T-helper 1 cell treated with Interleukin-12 subunit alpha and Interleukin-12 subunit beta and Interleukin-4 antibody, amounts not matched to agents 30 μg/mL and 1 μg/mL, for 36 hours (primary cell): ENCODE results near the gene SLC52A3.

Experiments
- H3K27ac Mint-ChIP-seq: one replicate; pipeline ENCODE4 v1.8.0; 2021; ENCODE audit warnings: mild to moderate bottlenecking, mixed read lengths
- H3K27me3 Mint-ChIP-seq: one replicate; pipeline ENCODE4 v1.8.0; 2021; ENCODE audit warnings: low read depth, mixed read lengths
- H3K36me3 Mint-ChIP-seq: one replicate; pipeline ENCODE4 v1.8.0; 2021; ENCODE audit warnings: low read depth, mixed read lengths
- H3K4me1 Mint-ChIP-seq: one replicate; pipeline ENCODE4 v1.8.0; 2021; ENCODE audit warnings: low read depth, mixed read lengths
- H3K4me3 Mint-ChIP-seq: one replicate; pipeline ENCODE4 v1.8.0; 2021; ENCODE audit warnings: mild to moderate bottlenecking, moderate library complexity, mixed read lengths
- H3K9me3 Mint-ChIP-seq: one replicate; pipeline ENCODE4 v1.8.0; 2021; ENCODE audit warnings: mixed read lengths

SLC52A3 gene

DNA sequence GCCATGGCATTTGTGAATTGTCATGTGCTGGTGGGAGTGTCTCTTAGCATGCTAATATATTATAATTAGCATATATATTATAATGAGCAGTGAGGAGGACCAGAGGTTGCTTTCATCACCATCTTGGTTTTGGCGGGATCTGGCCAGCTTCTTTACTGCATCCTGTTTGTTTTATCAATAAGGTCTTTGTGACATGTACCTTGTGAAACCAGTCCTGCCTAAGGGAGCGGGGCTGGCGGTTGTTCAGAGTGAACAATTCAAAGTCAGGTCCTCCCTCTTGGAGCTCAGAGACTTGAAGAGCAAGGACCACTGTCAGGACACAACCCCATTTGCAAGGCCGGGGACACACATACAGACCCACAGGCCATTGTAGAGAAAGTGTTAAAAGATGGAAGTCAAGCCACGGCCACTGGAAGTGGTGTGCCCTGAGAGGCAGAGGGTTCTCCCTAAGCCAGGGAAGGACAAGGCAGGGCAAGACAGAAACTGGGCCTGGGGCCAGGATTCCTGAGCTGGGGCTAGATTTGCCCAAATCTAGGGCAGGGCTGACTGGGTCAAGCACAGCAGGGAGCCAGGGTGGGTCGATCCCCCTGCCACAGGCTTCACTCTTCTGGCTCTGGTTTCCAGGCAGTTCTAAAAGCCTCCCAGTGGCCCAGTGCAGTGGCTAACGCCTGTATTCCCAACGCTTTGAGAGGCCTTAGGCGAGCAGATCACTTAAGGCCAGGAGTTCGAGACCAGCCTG is 14.2 kb downstream of the SLC52A3 start:
- Mint-ChIP-seq H3K9me3 (no peaks in the 10 kb centered on the region), H3K27ac (no peak overlapping the region), H3K4me3 (no peak overlapping the region), H3K36me3 (no peaks in the 10 kb centered on the region), H3K27me3 (peaks cover 6% of the 10 kb centered on the region), H3K4me1 (peaks cover 4% of the 10 kb centered on the region)

DNA sequence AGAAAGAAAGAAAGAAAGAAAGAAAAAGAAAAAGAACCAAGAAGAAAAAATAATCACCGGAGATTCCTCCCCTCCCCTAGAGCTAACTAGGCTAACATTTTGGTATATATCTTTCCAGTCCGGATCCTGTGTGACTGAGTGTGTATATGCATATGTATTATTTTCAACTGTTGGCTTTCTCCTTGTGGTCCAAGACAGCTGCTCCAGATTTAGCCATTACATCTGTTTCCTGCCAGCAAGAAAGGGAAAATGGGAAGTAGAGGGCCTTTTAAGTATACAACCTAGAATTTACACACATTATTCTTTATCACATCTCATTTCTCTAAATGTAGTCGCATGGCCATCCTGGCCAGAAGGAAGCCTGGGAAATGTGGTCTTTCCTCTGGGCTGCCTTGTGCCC is 15.2 kb downstream of the SLC52A3 start:
- Mint-ChIP-seq H3K4me1 (peaks cover 4% of the 10 kb centered on the region), H3K27me3 (peaks cover 6% of the 10 kb centered on the region), H3K36me3 (no peaks in the 10 kb centered on the region), H3K9me3 (no peaks in the 10 kb centered on the region), H3K27ac (no peak overlapping the region), H3K4me3 (no peak overlapping the region)

GRCh38 chr20:752291-752690 is 16.0 kb downstream of the SLC52A3 start:
- H3K4me3 Mint-ChIP-seq, result no peak overlapping the region
- no peaks in the 10 kb centered on the region for H3K4me1 Mint-ChIP-seq
- H3K36me3 Mint-ChIP-seq, result no peaks in the 10 kb centered on the region
- H3K9me3 Mint-ChIP-seq, result no peaks in the 10 kb centered on the region
- H3K27ac Mint-ChIP-seq, result no peak overlapping the region
- H3K27me3 Mint-ChIP-seq, result peaks cover 6% of the 10 kb centered on the region

DNA sequence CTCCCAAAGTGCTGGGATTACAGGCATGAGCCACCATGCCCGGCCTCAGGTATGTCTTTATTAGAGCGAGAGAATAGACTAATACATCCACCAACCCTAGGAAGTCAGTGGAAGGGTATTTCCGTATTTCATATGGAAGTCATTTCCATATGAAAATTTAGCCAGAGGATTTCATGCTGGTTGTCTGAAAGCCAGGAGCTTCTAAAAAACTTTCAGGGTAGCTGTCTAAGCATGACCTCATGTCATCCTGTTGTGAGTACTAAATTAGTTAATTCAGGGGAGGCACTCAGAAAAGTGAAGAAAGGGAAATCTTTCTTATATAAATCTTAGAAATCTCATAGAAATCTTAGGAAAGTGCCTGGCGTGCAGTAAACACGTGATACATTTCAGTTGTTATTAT is 16.5 kb downstream of the SLC52A3 start:
- Mint-ChIP-seq H3K27me3 (peaks cover 6% of the 10 kb centered on the region), H3K27ac (no peak overlapping the region), H3K9me3 (no peaks in the 10 kb centered on the region), H3K36me3 (no peaks in the 10 kb centered on the region), H3K4me3 (no peak overlapping the region), H3K4me1 (no peaks in the 10 kb centered on the region)

DNA sequence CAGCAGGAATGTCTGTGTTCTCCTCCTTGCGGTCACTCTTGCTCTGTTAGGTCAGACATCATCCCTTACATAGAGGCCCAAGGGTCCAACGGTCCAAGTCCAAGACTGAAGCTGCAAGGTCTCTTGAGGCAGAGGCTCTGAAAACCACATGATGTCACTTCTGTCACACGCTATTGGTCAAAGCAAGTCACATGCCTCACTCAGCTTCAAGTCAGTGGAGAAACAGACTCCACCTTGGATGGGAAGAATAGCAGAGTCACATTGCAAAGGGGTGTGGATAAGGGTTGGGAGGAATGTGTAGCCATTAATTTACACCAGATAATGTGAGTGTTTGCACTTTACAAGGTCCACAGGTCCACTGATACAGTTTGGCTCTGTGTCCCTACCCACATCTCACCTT is 17.5 kb downstream of the SLC52A3 start:
- H3K4me1 Mint-ChIP-seq, result no peaks in the 10 kb centered on the region
- peaks cover 4% of the 10 kb centered on the region for H3K9me3 Mint-ChIP-seq
- no peak overlapping the region for H3K27ac Mint-ChIP-seq
- no peak overlapping the region for H3K4me3 Mint-ChIP-seq
- H3K36me3 Mint-ChIP-seq, result no peaks in the 10 kb centered on the region
- peaks cover under 1% of the 10 kb centered on the region for H3K27me3 Mint-ChIP-seq

GRCh38 chr20:745683-746301 is 22.5 kb downstream of the SLC52A3 start:
- H3K9me3 Mint-ChIP-seq, result peaks cover 17% of the 10 kb centered on the region
- no peaks in the 10 kb centered on the region for H3K36me3 Mint-ChIP-seq
- no peaks in the 10 kb centered on the region for H3K27me3 Mint-ChIP-seq
- no peaks in the 10 kb centered on the region for H3K4me1 Mint-ChIP-seq
- no peak overlapping the region for H3K27ac Mint-ChIP-seq
- no peak overlapping the region for H3K4me3 Mint-ChIP-seq

DNA sequence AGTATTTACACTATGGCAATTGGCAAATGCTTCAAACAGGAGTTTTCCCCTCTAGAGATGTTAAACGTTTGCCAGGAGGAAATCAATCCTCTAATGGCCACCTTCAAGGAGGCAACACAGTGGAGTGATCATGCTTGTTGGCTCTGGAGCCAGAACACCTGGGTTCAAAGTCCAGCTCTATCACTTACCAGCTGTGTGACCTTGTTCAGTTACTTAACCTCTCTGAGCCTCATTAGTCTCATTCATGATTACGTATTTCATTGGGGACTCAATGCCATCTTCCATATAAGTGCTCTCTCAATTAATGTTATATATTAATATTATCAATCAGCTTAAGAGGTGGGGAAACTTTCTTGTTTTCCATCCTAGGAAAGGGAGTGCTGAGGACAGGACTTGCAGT is 26.1 kb downstream of the SLC52A3 start:
- Mint-ChIP-seq H3K27me3 (peaks cover 4% of the 10 kb centered on the region), H3K9me3 (peaks cover 17% of the 10 kb centered on the region), H3K4me3 (no peak overlapping the region)

DNA sequence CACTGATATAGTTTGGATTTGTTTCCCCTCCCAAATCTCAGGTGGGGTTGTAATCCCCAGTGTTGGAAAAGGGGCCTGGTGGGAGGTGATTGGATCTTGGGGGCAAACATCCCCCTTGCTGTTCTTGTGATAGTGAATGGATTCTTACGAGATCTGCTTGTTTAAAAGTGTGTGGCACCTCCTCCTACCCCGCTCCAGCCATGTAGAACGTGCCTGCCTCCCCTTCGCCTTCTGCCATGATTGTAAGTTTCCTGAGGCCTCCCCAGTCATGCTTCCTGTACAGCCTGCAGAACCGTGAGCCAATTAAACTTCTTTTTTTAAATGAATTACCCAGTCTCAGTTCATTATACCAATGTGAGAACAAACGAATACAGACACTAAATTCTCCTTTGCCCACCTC is 26.7 kb downstream of the SLC52A3 start:
- H3K9me3 Mint-ChIP-seq, result peaks cover 17% of the 10 kb centered on the region
- no peaks in the 10 kb centered on the region for H3K4me1 Mint-ChIP-seq
- no peak overlapping the region for H3K4me3 Mint-ChIP-seq
- no peaks in the 10 kb centered on the region for H3K36me3 Mint-ChIP-seq
- H3K27me3 Mint-ChIP-seq, result peaks cover 4% of the 10 kb centered on the region
- no peak overlapping the region for H3K27ac Mint-ChIP-seq

More for the DNA sequence above, 26.1 kb downstream of the SLC52A3 start:
- Mint-ChIP-seq H3K27ac (no peak overlapping the region), H3K4me1 (no peaks in the 10 kb centered on the region), H3K36me3 (no peaks in the 10 kb centered on the region)

- H3K4me1 Mint-ChIP-seq, result no peaks in the 10 kb centered on the region
Measured at GRCh38 chr20:740162-740561, 28.1 kb downstream of the SLC52A3 start.

DNA sequence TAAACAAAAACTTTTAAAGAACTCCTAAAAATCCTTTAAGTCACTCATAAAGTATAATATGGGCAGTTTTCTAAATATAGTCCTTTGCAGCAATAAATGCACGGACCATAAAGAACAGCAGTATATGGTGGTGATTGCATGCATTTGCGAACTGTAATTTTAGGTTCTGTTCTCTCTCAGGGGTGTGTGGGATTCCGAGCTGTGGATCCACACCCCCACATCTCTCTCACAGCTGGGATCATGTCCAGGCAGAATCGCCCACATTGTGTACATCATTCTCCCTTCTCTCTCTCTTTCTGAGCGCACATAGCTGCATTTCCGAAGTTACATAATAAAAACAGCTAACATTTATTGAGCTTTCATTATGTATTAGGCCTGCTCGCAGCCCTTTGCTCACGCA is 28.6 kb downstream of the SLC52A3 start:
- Mint-ChIP-seq H3K9me3 (peaks cover 3% of the 10 kb centered on the region), H3K4me1 (no peaks in the 10 kb centered on the region), H3K36me3 (no peaks in the 10 kb centered on the region), H3K27ac (no peak overlapping the region), H3K4me3 (no peak overlapping the region), H3K27me3 (peaks cover 4% of the 10 kb centered on the region)

More at GRCh38 chr20:740162-740561, 28.1 kb downstream of the SLC52A3 start:
- Mint-ChIP-seq H3K4me3 (no peak overlapping the region), H3K9me3 (peaks cover 7% of the 10 kb centered on the region), H3K27me3 (peaks cover 4% of the 10 kb centered on the region), H3K27ac (no peak overlapping the region), H3K36me3 (no peaks in the 10 kb centered on the region)

GRCh38 chr20:733861-734260 is 34.4 kb downstream of the SLC52A3 start:
- no peak overlapping the region for H3K4me3 Mint-ChIP-seq
- H3K27ac Mint-ChIP-seq, result no peak overlapping the region
- no peaks in the 10 kb centered on the region for H3K9me3 Mint-ChIP-seq
- peaks cover 31% of the 10 kb centered on the region for H3K27me3 Mint-ChIP-seq
- H3K36me3 Mint-ChIP-seq, result no peaks in the 10 kb centered on the region
- no peaks in the 10 kb centered on the region for H3K4me1 Mint-ChIP-seq

- Mint-ChIP-seq H3K36me3 (no peaks in the 10 kb centered on the region), H3K4me3 (no peak overlapping the region), H3K27ac (no peak overlapping the region), H3K4me1 (no peaks in the 10 kb centered on the region), H3K9me3 (no peaks in the 10 kb centered on the region), H3K27me3 (peaks cover 36% of the 10 kb centered on the region)
Measured at GRCh38 chr20:732727-733126, 35.6 kb downstream of the SLC52A3 start.

DNA sequence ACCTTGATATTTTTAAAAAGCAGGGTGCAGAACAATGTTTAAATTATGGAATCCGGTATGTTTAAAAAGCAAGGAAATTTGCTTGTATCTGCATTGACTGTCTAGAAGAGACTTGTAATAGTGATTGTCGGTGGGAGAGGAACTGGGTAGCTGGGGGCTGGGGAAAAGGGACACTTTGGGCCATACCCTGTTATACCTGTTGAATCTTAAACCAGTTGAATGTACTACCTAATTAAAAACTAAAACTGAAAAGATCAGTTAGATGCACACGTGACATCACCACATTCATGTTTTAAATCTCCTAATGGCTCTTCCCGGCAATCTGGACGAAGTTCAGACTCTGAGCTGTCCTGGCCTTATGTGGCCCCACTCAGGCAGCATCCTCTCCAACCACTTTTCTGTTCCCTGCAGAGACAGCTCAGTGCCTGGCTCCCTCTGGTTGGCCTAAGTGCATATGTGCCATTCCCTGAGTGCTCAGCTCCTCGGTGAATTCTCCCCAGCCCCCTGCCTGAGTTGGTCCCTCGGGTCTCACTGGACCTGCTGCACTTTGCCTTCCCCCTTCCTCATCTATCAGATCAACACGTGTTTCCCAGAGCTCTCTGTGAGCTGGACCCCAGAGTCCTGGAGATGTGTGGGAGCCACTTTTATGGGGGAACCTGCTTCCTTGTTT is 36.3 kb downstream of the SLC52A3 start:
- H3K4me1 Mint-ChIP-seq, result no peaks in the 10 kb centered on the region
- no peaks in the 10 kb centered on the region for H3K36me3 Mint-ChIP-seq
- H3K27me3 Mint-ChIP-seq, result peaks cover 39% of the 10 kb centered on the region
- H3K4me3 Mint-ChIP-seq, result no peak overlapping the region
- no peaks in the 10 kb centered on the region for H3K9me3 Mint-ChIP-seq
- H3K27ac Mint-ChIP-seq, result no peak overlapping the region

- H3K27ac Mint-ChIP-seq, result no peak overlapping the region
- H3K4me1 Mint-ChIP-seq, result no peaks in the 10 kb centered on the region
- no peaks in the 10 kb centered on the region for H3K36me3 Mint-ChIP-seq
- H3K27me3 Mint-ChIP-seq, result peaks cover 50% of the 10 kb centered on the region
- H3K4me3 Mint-ChIP-seq, result no peak overlapping the region
- no peaks in the 10 kb centered on the region for H3K9me3 Mint-ChIP-seq
Measured at GRCh38 chr20:730005-730404, 38.3 kb downstream of the SLC52A3 start.
